Activated naive CD4-positive, alpha-beta T cell treated with anti-CD3 and anti-CD28 coated beads for 36 hours (primary cell): Measurements from ENCODE around the gene MPO. TPM values are rescaled to one million over a fixed set of nuclear protein-coding genes. Genes with fewer than 3 reads are reported as not detected.

Source experiments
- CTCF ChIA-PET: fragments of 350-600 bp; sonication (Branson Sonifier 250); formaldehyde crosslinking; loops from one replicate; lab custom pipeline; 2021; ENCODE audit warnings: antibody characterized with exemption; lab: Charles Lee
- DNase-seq: peaks from one replicate; pipeline ENCODE4 v3.0.0-alpha.2; 2020
- H3K27ac Mint-ChIP-seq: one replicate; pipeline ENCODE4 v1.8.0; 2021; ENCODE audit warnings: mild to moderate bottlenecking, mixed read lengths
- H3K27me3 Mint-ChIP-seq: one replicate; pipeline ENCODE4 v1.8.0; 2021; ENCODE audit warnings: low read depth, mixed read lengths
- H3K36me3 Mint-ChIP-seq: one replicate; pipeline ENCODE4 v1.8.0; 2021; ENCODE audit warnings: low read depth, mixed read lengths
- H3K4me1 Mint-ChIP-seq: one replicate; pipeline ENCODE4 v1.8.0; 2021; ENCODE audit warnings: low read depth, mixed read lengths
- H3K4me3 Mint-ChIP-seq: one replicate; pipeline ENCODE4 v1.8.0; 2021; ENCODE audit warnings: mild to moderate bottlenecking, moderate library complexity, mixed read lengths
- H3K9me3 Mint-ChIP-seq: one replicate; pipeline ENCODE4 v1.8.0; 2021; ENCODE audit warnings: mixed read lengths
- intact Hi-C: fragments of 100-400 bp; cut with micrococcal nuclease; formaldehyde crosslinking; loops from one replicate; pipeline ENCODE4 v1.15.1; 2023
- total RNA-seq, 2 experiments: library from RNA; stranded (reverse); gene quantifications; one replicate each; pipeline ENCODE4 v1.2.3, GENCODE V29; 2021

The MPO gene
- total RNA-seq, 2 experiments from 2014 or later, result not detected

DNA sequence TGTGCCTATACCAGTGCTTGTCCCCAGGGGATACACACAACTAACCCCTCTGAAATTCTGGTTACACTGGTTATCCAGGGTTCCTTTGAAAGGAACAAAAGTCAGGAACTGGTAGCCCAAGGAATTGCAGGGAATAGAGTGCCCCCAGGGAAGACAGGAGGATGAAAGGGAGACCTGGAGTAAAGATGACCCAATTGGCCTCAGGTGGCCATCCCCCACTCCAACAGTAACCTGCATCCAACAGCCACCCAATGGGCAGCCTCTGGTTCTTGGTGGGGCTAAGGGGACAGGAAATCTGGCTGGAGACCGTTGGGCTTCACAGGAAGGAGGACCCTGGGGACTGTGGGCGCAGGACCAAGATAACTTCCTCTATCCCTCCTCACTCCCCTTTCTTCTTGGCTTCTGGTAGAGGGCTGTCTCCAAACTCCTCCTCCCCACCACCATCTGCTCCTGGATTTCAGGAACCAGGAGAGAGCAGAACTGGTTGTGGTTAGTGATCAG lies 826 bp upstream of the MPO start:
- CTCF ChIA-PET, result interaction anchor here (0.6 to 0.8 kb wide), 2 partner anchors 23 to 138 kb away, joined by 3 read pairs; no protein-coding TSS in a partner anchor
- intact Hi-C loops, result no loop called here
- peaks cover 4% of the 10 kb centered on the region for H3K4me1 Mint-ChIP-seq
- peaks cover 23% of the 10 kb centered on the region for H3K27me3 Mint-ChIP-seq
- no peak overlapping the region for H3K27ac Mint-ChIP-seq
- no peak for DNase-seq
- H3K9me3 Mint-ChIP-seq, result no peaks in the 10 kb centered on the region
- no peak overlapping the region for H3K4me3 Mint-ChIP-seq
- H3K36me3 Mint-ChIP-seq, result no peaks in the 10 kb centered on the region

DNA sequence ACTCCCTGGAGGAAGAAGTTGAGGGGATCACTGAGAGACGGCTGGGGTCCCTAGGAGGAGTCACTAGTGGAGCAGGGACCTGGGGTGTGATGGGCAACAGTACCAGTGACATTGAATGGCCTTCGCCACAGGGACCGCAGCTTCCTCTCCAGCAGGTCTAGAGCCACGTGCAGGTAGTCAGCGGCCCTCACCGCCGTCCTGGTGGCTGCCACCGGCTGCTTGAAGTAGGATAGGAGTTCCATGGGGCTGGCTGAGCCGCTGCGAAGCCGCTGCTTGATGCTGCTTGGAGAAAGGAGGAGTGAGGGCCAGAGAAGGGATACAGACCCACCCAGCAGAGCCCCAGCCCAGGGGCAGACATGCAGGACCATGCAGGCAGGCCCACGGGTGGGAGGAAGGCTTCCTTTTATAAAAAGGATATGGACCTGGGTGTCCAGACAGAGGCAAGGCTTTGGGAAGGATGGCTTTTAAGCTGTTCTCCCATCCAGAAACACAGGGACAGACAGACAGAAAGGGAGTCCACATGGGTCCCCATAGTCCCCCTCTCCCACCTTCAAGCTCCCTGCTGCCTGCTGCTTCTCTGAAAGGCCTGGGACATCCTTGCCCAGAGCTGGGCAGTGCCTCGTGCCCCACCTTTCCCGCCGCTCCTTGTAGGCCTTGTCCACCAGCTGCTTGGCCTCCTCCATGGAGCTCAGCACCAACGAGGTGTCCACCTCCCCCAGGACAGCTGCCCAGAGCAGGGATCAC lies 827 bp downstream of the MPO start:
- CTCF ChIA-PET, result interaction anchor here (1.3 kb wide), 1 partner anchor 30 kb away, joined by 3 read pairs; no protein-coding TSS in a partner anchor
- Mint-ChIP-seq H3K4me1 (peaks cover 4% of the 10 kb centered on the region), H3K27me3 (peaks cover 25% of the 10 kb centered on the region), H3K4me3 (no peak overlapping the region), H3K36me3 (no peaks in the 10 kb centered on the region), H3K27ac (no peak overlapping the region), H3K9me3 (no peaks in the 10 kb centered on the region)
- DNase-seq, result no peak
- intact Hi-C loops, result no loop called here

DNA sequence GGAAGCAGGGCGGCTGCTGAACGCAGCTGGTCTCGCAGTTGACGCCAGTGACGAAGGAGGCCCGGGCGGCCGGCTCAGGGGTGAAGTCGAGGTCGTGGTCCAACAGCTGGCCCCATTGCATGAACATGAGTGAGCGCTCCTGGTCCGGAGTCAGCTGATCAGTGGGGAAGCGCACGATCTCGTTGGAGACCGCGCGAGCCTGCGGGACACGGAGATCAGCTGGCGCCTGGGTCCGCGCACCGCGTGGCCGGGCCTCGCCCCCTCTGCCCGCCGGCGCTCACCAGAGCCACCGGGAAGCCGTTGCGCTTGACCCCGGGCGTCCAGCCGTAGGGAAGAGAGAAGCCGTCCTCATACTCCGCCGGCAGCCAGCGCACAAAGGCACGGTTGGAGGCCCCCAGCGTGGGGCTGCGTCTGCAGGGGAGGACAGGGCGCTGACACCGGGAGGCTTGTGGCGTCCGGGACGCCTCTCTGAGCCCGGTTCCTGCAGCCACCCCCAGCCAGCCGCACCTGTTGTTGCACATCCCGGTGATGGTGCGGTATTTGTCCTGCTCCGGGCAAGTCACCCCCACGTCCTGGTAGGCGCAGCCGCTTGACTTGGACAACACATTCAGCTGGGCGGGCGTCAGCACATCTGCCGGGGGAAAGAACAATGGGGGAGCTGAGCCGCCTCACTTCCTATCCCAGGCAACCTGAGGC lies 1.6 kb downstream of the MPO start:
- no peak overlapping the region for H3K4me3 Mint-ChIP-seq
- CTCF ChIA-PET, result no interaction called here
- intact Hi-C loops, result no loop called here
- H3K4me1 Mint-ChIP-seq, result peaks cover 4% of the 10 kb centered on the region
- no peaks in the 10 kb centered on the region for H3K36me3 Mint-ChIP-seq
- H3K27ac Mint-ChIP-seq, result no peak overlapping the region
- DNase-seq, result no peak
- H3K9me3 Mint-ChIP-seq, result no peaks in the 10 kb centered on the region
- H3K27me3 Mint-ChIP-seq, result peaks cover 22% of the 10 kb centered on the region

DNA sequence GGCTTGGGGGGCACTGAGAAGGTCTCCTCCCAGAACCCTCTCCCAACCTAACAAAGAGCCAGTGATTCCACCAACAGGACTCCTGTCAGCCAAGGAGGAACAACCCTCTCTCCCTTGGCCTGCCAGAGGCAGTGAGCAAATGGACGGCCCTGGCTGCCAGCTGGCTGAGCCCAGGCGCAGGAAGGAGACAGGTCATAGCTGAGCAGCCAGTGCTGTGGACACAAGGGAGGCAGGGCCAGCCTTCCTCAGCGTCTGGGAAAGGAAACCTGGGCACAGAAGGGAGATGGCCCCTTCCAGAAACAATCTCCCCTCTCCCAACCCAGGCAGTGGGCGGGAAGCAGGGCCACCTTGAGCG lies 2.1 kb downstream of the MPO start:
- DNase-seq, result no peak
- no peaks in the 10 kb centered on the region for H3K9me3 Mint-ChIP-seq
- H3K27ac Mint-ChIP-seq, result no peak overlapping the region
- intact Hi-C loops, result no loop called here
- CTCF ChIA-PET, result no interaction called here
- no peak overlapping the region for H3K4me3 Mint-ChIP-seq
- H3K4me1 Mint-ChIP-seq, result peaks cover 4% of the 10 kb centered on the region
- no peaks in the 10 kb centered on the region for H3K36me3 Mint-ChIP-seq
- peaks cover 22% of the 10 kb centered on the region for H3K27me3 Mint-ChIP-seq

DNA sequence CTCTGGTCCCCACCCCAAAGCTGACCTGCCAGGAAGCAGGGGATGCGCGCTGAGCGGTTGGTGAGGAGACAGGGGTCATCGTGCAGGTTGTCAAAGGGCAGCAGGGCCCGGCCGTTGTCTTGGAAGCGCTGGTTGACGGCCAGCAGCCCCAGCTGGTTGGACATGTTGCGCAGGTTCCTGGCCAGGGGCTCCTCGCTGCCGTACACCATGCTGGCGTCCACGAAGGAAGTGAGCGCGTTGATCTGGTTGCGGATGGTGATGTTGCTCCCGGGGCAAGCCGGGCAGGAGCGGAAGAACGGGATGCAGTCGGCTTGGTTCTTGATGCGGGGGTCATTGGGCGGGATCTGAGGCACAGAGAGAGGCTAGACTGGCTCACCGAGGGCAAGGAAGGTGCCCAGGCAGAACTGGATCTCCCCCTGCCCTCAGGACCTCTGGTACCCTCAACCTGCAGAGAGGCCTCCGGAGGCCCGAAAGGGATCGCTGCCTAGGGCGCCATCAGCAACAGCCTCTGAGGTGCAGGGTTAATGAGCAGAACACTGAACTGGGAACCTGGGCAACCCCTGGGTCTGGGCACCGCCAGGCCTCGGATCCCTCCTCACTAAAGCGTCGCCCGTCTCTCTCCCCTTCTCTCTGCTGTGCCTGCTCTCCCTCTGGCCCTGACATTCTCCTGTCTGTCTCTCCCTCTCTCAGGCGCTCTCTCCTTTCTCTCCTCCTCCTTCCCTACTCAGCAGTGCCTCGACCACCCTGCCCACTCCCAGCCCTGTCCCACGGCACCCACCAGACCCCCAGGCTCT lies 2.7 kb downstream of the MPO start:
- H3K27me3 Mint-ChIP-seq, result peaks cover 22% of the 10 kb centered on the region
- no peak overlapping the region for H3K4me3 Mint-ChIP-seq
- peaks cover 4% of the 10 kb centered on the region for H3K4me1 Mint-ChIP-seq
- H3K9me3 Mint-ChIP-seq, result no peaks in the 10 kb centered on the region
- CTCF ChIA-PET, result interaction anchor here (1.1 kb wide), 1 partner anchor 210 kb away, joined by 5 read pairs; the partner anchor contains the start of gene HSF5
- intact Hi-C loops, result loop anchor here (1.0 to 2.0 kb wide), 2 partner anchors 67 to 169 kb away; no protein-coding TSS in a partner anchor
- H3K27ac Mint-ChIP-seq, result no peak overlapping the region
- DNase-seq, result no peak
- H3K36me3 Mint-ChIP-seq, result no peaks in the 10 kb centered on the region

DNA sequence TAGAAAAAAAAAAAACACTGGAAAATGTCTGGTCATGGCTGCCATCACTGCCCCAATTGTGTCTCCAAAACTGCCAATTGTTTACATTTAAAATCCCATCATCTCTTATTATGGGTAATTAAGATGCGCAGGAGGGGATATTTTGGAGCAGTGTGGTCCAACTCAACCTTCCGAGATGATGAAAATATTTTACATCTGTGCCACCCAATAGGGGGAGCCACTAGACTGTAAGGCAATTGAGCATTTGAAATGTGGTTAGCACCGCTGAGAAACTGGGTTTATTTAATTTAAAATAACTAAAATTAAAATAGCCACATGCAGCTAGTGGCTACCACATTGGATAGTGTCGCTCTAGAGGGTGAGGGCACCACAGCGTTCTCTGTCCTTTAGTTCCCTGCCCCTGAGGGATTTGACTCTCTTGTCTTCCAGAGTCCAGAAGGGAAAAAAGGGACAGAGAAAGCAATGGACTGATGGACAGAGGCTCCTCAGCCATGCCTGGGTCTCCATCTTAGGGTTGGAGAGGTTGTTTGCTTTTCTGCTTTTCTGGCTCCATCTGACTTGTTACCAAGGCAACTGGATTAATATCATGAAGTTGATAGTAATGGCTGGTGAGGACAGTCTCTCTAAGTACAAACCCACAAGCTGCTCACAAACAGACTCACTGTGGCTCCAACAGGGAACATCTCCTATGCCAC lies 3.5 kb downstream of the MPO start:
- Mint-ChIP-seq H3K27me3 (peaks cover 22% of the 10 kb centered on the region), H3K36me3 (no peaks in the 10 kb centered on the region), H3K4me1 (peaks cover 4% of the 10 kb centered on the region), H3K9me3 (no peaks in the 10 kb centered on the region), H3K4me3 (no peak overlapping the region), H3K27ac (no peak overlapping the region)
- CTCF ChIA-PET, result interaction anchor here (1.1 kb wide), 1 partner anchor 211 kb away, joined by 5 read pairs; the partner anchor contains the start of gene HSF5
- DNase-seq, result peak; percentile 35
- intact Hi-C loops, result loop anchor here (1.0 to 2.0 kb wide), 2 partner anchors 68 to 170 kb away; no protein-coding TSS in a partner anchor

DNA sequence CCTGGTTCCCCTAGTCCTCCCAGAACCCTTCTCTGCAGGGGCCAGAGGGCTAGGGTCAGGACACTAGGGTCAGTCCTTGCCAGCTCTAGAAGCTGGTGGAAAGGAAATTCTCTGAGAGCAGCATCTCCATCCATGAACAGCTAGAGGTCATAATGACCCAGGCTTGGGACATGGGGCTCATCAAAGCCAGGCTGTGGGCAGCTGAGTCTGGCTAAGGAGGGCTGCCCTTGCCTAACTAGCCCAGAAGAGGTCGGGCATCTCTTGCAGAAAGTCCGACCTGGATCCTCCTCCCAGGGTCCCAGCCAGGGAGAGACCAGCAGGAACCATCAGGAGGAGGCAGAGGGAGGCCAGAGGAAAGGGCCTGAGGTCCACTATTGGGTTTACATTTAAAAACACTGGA lies 4.3 kb downstream of the MPO start:
- no peaks in the 10 kb centered on the region for H3K9me3 Mint-ChIP-seq
- H3K36me3 Mint-ChIP-seq, result no peaks in the 10 kb centered on the region
- CTCF ChIA-PET, result interaction anchor here (1.6 to 2.0 kb wide), 2 partner anchors 26 to 40 kb away, joined by 6 read pairs; no protein-coding TSS in a partner anchor
- intact Hi-C loops, result loop anchor here (2.0 kb wide), 1 partner anchor 68 kb away; no protein-coding TSS in a partner anchor
- H3K4me1 Mint-ChIP-seq, result peaks cover 4% of the 10 kb centered on the region
- peaks cover 22% of the 10 kb centered on the region for H3K27me3 Mint-ChIP-seq
- DNase-seq, result no peak
- H3K4me3 Mint-ChIP-seq, result no peak overlapping the region
- no peak overlapping the region for H3K27ac Mint-ChIP-seq

DNA sequence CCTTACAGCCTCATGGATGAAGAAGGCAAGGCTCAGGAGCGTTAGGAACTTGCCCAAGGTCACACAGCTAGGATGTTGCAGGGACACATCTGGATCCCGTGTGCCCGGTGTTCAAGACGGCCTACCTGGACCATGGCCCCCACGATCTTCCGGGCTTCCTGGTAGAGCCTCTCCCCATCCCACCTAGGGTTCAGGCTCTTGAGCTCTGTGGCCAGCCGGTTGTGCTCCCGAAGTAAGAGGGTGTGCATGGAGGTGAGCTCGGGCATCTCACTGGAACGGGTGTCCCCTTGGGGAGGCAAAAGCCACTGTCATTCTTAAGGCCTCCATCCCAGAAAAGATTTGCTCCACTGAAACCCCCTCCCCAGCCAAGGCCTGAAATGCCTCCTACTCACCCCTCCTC lies 5.3 kb downstream of the MPO start:
- Mint-ChIP-seq H3K36me3 (no peaks in the 10 kb centered on the region), H3K27ac (no peak overlapping the region), H3K4me1 (peaks cover 4% of the 10 kb centered on the region), H3K4me3 (no peak overlapping the region), H3K9me3 (no peaks in the 10 kb centered on the region), H3K27me3 (peaks cover 22% of the 10 kb centered on the region)
- DNase-seq, result no peak
- CTCF ChIA-PET, result interaction anchor here (0.6 to 2.0 kb wide), 3 partner anchors 25 to 302 kb away, joined by 3 to 6 read pairs (median 6); no protein-coding TSS in a partner anchor
- intact Hi-C loops, result no loop called here

DNA sequence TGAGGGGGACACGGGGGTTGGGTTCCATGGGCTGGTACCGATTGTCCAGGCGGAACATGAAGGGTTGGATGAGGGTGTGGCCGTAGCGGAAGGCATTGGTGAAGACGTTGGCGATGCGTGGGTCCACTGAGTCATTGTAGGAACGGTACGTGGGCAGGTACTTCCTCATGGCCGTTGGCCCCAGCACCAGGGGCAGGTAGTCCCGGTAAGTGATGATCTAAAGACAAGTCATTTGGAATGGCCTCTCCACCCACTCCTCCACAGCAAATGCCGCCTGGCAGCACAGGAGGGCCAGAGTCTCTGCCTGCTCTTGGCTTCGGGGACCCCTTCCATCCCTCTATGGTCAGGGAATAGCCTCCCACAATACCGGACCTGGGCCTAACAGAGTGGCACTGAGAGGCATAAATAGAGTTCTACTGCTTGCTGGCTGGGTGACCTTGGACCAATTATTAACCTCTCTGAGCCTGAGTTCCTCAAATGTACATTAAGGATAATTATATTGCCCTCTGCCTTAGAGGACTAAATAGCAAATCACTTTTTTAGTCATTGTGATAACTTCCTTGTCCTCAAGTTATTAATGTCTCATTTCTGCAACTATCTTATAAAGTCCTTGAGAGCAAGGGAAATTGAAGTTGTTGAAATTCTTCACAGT lies 7.2 kb downstream of the MPO start:
- Mint-ChIP-seq H3K4me1 (no peaks in the 10 kb centered on the region), H3K9me3 (no peaks in the 10 kb centered on the region), H3K4me3 (no peak overlapping the region), H3K27me3 (peaks cover 13% of the 10 kb centered on the region), H3K27ac (no peak overlapping the region), H3K36me3 (no peaks in the 10 kb centered on the region)
- DNase-seq, result no peak
- intact Hi-C loops, result no loop called here
- CTCF ChIA-PET, result no interaction called here

DNA sequence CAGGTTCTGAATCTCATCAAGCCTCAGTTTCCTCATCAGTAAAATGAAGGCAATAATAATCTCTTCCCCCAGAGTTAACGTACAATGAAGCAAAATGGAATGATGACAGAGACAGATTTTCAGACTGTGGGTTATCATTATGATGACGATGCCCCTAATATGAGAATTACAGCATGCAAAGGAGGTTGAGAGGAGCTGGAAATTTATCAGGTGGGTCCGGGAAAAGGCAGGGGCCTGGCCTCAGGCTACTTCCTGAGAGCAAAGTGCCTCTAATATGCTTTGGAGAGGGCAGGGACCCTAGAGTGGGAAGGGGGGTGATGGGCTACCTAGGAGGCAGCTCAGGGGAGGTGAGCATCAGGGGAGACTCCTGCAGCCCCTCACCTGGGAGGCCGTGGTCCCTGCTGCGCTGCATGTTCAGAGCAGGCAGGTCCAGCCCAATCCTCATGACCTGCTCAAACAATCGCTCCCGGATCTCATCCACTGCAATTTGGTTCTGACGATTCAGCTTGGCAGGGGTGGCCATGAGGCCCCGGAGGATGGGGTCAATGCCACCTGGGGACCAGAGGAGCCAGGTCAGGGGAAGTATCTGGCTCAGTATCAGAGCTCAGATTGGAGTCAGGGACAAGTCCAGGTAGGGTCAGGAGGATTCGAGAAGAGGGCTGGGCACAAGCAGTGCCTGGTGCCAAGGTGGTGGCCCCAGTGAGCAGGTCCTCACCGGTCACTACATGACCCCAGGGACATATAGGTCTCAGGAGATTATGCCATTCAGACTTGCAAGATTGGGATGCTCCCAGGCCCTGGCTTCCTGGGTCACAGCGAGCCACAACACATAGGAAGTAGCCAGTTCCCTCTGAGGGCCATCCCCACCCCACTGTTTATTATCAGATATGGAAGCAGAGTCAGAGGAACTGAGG lies 8.1 kb downstream of the MPO start:
- no peaks in the 10 kb centered on the region for H3K9me3 Mint-ChIP-seq
- H3K4me3 Mint-ChIP-seq, result no peak overlapping the region
- no peaks in the 10 kb centered on the region for H3K36me3 Mint-ChIP-seq
- CTCF ChIA-PET, result no interaction called here
- intact Hi-C loops, result no loop called here
- no peaks in the 10 kb centered on the region for H3K4me1 Mint-ChIP-seq
- no peak for DNase-seq
- H3K27me3 Mint-ChIP-seq, result peaks cover 5% of the 10 kb centered on the region
- H3K27ac Mint-ChIP-seq, result no peak overlapping the region
